GM21447 (cell line): ENCODE results near the gene TSHR.
"Not testable (repeated sequence)": the region's sequence is repeated elsewhere in the genome, so short reads cannot be mapped to it uniquely, and the experiment has no call there.

Experiments used
- ATAC-seq: cut with Tn5 transposase; IDR thresholded peaks from one replicate; pipeline ENCODE4 v1.9.1; 2021; ENCODE audit not compliant: unreplicated experiment

Gene TSHR

DNA sequence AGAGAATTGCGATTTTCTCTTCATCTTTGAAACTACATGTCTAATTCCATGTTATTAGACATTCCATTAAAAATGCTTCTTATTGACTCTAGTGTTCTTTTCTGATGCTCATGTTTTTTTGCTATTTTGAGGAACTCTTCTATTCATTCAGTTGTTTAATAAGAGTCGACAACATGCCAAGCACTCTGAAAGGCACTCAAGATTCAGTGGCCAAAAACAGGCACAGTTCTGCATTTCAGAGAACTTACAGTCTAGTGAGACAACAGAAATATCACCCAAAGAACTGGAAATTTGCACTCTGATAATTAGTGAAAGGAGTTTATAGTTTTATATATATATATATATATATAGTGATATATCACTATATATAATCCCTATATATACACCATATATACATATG is 111.7 kb downstream of the TSHR start:
- no peak for ATAC-seq

DNA sequence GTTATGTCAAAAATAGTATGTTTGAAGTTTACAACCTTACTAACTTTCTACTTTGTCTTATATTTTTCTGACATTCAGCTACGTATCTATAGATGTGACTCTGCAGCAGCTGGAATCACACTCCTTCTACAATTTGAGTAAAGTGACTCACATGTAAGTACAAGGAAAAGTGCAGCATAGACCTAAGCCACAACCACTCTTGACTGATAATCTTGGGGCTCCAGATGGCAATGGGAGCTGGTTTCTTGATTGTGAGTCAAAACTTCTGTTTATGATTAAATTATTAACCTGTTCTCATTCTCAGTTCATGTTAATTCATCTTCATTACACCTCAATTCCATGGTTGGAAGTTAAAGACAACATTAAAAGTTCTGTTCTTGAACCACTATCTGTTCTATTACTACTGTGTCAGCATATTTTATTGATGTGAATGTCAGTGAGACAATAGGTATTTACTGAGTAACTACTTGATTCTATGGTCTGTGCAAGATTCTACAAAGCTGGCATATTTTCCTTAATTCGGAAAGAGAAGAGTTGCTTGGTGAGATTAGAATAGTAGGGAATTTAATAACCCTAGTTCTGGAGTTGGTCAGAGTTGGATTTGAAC is 112.9 kb downstream of the TSHR start:
- no peak for ATAC-seq

DNA sequence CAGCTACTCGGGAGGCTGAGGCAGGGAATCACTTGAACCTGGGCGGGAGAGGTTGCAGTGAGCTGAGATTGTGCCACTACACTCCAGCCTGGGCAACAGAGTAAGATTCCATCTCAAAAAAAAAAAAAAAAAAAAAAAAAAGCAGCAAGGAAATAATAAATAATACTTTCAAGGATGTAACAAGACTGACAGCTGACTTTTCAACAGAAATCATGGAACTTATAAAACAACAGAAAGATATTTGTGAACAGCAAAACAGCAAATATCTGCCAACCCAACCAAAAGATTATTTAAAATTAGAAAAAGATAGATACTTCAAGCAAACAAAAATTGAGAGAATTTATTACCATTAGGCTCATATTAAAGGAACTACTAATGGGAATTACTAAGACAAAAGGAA is 115.1 kb downstream of the TSHR start:
- no peak for ATAC-seq

DNA sequence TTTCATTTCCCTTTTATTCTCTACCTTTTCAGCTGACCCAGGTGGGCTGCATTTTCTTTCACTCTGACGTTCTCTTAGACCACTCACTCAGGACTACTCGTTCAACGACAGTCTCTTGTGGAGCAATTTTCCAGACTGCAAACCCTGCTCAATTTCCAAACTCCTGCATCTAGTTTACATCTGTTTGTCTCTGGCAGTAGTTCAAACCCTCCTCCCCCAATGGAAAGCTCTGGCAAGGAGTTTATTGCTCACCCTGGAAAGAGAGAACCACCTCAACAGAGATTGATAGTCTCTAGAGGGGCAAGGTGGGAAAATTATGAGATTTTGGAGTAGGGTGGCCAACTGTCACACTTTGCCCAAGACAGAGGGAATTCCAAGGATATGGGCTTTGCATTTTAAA is 130.2 kb downstream of the TSHR start:
- ATAC-seq: no peak

DNA sequence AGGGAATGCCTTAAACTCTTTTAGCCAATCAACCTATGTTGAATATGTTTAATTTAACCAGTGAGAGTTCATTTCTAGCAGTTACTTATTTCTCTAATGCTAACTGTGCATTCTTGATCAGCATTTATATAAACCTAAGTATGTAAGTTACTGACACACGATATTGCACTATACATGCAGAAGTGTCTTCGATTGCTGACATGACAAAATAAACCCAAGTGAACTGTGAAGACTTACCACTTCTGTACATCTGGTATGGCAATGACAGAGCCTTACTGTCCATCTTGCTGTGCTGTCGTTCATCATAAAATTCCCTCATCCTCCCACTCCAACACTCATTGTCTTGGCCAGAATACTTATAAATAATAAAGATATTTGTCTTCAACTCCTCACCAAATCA is 131.8 kb downstream of the TSHR start:
- ATAC-seq: no peak

DNA sequence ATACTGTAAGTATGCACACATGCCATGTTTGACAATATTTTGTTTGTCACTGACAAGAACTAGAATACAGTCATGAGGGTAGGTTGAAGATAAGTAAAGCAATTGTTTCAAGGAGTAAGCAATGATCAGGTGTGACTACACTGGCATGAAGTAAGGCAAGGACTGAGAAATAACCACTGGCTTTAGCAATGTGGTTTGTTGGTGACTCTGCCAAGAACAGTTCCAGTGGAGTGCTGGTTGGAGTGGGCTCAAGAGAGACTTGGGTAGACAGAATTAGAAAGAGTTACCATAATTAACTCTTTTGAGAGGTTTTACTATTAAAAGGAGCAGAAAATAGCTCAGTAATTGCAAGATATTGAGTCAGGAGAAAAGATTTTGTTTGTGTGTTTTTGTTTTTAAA is 135.7 kb downstream of the TSHR start:
- ATAC-seq: no peak

DNA sequence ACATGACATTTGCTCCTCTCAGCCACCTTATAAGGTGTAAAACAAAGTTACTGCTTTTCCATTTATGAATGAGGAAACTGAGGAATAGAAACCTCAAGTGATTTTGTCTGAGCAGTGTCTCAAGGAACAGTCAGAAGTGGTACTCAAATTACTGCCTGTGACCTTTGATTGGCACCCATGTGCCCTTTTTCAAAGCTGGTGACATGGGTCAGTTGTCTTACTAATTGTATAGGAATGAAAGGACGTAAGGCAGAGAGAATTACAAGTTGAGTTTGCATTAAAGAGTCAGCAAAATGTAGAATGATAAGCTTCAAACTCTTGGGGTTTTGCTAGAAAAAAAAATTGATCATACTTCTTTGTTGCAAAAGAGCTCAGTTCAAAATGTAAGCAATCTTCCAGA is 136.2 kb downstream of the TSHR start:
- no peak for ATAC-seq

DNA sequence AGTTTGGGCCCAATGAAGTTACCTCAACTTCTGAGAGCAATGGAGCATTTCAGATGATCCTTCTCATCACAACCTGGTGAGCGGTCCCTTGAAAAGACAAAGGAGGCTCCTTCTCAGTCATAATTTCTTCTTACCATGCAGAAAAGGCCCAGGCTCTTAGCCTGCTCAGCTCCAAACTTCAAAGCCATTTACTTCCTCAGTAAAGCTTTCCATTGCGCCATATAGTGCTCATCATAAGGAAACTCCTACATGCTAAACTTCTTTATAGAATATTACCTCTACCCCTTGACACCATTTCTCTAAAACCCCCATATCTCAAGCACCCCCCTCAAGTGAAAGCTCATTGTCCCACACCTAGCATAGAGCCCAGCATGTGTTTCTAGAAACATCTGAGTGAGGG is 138.2 kb downstream of the TSHR start:
- no peak for ATAC-seq

DNA sequence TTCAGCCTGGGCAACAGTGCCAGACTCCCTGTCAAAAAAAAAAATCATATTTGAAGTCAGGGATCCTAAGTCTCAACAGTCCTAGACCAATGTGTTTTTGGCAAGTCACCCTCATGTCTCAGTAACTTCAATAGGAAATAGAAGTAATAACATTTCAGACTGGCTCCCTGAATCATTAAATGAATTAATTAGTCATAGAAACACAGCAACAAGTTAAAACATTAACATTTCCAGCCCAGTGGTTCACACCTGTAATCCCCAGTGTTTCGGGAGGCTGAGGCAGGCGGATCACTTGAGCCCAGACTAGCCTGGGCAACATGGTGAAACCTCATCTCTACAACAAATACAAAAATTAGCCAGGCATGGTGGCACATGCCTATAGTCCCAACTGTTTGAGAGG is 140.1 kb downstream of the TSHR start:
- ATAC-seq: no peak

DNA sequence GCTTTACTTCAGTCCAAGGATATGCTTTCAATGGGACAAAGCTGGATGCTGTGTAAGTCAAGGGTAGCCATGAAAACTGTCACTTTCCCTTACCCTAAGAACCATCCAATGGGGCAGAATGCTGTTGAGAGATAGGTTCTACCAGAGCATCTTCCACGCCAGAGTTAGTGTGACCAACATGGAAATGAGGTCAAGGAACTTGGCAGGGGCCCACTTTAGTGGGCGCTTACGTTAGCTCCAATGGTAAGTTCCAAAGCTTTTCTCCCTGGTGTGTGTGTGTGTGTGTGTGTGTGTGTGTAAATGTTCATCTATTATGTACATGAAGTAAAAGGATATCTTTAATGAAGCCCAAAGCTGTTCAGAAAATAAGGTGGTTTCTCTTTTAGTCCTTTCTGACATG is 141.2 kb downstream of the TSHR start:
- no peak for ATAC-seq

DNA sequence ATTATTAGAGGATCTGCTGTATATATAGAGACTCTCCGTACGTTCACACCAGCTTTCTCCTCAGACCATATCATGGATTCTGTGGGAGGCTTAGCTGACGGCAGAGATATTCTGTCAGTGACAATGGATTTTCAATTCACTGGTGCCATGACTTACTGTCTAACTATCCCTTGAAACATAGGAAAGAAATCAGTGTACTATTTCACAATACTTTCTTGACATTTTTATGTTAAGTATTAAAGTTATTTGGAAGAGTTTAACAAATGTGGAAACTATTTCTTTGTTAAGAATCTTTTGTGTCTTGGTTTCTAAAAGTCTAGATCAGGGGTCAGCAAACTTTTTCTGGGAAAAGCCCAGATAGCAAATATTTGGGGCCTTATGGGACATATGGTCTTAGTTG is 146.8 kb downstream of the TSHR start:
- ATAC-seq: no peak

DNA sequence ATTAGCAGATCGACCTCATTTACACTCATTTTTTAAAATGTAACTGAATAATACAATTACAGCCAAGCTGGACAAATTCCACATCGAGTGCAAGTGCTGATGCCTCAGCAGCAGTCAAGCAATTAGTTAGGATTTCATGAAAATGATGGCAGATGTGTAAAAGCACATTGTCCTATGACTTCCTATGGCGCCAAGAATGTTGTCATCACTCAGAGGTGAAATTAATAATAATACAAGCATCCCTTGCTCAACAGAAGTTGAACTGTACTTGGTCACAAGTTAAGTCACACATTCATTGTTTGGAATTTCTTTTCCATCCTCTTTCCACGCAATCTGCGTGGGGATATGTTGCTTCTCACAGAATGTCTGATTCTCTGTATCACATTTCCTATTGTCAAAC is 148.0 kb downstream of the TSHR start:
- no peak for ATAC-seq

DNA sequence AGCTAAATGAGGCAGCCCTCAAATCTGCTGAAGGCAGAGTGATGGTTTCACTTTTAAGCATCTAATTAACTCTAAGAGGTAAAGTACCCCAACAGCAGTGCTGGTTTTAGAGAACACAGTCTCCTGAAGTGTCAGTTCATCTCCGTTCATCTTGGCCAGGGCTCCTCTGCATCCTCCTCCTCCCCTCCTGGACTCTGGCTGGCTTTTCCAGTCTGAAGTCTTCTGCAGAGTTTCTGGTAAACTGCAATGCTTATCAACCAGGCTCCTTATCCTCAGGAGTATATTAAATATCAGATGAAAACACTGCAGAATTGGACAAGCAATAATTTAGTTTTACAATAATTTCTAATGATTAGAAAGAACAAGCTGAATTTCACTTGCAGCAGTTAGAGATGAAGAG is 150.0 kb downstream of the TSHR start:
- ATAC-seq: no peak

DNA sequence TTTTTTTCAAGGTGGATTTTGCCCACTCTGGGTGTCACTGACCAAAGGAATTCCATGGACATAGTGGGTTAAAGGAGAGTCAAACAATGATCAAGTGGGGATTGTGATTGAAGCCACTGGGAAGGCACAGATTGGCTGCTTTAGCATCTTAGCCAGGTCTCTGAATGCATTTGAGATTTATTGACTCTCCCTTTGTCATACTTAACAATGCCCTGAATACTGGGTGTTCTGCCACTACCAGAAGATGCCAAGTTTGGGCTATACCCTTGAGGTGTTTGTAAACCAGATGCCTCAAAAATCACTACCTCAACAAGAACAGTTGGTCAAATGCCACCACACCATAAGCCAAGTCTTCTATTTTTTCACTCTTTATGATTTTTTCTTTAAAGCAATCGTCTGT is 150.5 kb downstream of the TSHR start:
- no peak for ATAC-seq

DNA sequence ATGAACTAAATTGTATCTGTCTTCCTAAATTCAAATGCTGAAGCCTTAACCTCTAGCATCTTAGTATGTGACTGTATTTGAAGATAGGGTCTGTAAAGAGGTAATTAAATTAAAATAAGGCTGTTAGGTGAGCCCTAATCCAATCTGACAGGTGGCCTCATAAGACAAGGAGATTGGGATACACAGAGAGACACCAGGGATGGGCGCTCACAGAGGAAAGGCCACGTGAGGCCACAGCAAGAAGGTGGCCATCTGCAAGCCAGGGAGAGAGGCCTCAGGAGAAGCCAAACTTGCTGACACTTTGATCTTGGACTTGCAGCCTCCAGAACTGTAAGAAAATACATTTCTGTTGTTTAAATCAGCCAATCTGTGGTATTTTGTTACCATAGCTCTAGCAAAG is 154.8 kb downstream of the TSHR start:
- no peak for ATAC-seq

DNA sequence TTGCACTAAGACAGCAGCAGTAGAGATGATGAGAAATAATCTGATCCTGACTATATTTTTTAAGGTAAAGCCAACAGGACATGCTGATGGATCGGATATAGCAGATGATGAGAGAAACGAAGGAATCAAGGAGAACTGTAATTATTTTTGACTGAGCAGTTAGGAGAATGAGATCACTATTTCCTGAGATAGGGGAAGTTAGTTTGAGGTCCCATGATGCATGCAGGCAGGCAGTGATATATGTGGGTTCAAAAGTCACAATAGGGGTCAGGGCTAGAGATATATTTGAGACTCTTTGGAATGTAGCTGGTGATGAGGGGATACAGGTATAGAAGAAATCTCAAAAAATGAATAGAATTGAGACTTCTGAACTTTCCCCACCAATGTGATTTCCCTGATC is 157.8 kb downstream of the TSHR start:
- no peak for ATAC-seq

DNA sequence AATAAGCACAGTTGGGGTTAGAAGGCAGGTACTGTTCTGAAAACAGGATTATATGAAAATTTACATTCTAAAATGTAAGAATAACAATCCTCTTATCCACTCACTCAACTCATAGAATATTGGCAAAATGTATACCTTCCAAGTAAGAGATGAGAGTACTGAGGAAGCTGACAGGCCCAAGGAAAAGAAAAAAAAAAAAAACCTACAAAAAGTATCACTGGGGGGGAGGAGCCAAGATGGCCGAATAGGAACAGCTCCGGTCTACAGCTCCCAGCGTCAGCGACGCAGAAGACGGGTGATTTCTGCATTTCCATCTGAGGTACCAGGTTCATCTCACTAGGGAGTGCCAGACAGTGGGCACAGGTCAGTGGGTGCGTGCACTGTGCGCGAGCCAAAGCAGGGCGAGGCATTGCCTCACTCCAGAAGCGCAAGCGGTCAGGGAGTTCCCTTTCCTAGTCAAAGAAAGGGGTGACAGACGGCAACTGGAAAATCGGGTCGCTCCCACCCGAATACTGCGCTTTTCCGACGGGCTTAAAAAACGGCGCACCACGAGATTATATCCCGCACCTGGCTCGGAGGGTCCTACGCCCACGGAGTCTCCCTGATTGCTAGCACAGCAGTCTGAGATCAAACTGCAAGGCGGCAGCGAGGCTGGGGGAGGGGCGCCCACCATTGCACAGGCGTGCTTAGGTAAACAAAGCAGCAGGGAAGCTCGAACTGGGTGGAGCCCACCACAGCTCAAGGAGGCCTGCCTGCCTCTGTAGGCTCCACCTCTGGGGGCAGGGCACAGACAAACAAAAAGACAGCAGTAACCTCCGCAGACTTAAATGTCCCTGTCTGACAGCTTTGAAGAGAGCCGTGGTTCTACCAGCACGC is 158.8 kb downstream of the TSHR start:
- ATAC-seq: not testable (repeated sequence)

DNA sequence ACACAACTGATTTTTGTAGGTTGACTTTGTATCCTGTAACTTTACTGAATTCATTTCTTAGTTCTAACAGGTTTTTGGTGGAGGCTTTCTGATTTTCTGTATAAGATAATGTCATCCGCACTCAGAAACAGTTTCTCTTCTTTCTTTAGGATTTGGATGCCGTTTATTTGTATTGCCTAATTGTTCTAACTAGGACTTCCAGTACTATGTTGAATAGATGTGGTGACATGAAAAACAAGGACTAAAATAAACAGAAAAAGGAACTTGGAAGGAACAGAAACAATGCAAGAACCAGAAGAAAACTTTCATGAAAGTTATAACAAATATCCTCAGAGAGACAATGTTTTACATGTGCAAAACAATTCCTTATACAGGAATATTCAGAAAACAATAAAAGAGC is 165.1 kb downstream of the TSHR start:
- no peak for ATAC-seq

DNA sequence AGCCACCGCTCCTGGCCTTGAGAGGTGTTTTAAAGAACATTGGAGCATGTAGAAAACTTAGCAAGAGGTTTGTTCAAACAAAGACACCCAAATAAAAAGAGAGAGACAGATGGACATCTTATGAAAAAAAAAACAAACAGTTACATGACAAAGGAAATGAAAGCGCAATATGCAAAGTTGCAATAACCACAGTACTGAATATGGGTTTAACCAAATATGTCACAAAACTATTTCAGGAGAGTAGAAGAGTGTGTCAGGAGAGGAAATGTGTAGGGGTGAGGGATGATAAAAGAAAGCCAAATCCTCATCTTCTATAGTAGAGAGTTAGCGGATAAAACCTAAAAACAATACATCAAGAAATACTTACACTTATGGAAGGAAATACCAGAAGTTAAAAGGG is 166.9 kb downstream of the TSHR start:
- peak; percentile 96 for ATAC-seq

DNA sequence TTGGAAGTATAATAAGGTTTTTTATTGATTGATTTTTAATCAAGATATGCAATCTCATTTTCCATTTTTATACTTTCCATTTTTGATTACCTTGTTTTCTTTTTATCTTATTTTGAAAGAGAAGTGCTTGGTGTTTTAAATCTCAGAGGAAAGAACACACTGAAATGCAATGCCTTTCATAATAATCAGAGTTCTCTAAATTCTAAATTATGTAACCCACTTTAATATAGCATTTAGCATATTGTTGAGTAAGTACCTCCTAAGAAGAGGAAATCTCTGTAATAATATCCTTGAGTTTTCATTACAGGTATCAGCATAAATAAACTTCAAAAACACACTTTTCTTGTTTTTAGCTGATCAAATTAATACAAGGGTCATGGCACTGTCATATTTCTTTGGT is 168.4 kb downstream of the TSHR start:
- no peak for ATAC-seq

DNA sequence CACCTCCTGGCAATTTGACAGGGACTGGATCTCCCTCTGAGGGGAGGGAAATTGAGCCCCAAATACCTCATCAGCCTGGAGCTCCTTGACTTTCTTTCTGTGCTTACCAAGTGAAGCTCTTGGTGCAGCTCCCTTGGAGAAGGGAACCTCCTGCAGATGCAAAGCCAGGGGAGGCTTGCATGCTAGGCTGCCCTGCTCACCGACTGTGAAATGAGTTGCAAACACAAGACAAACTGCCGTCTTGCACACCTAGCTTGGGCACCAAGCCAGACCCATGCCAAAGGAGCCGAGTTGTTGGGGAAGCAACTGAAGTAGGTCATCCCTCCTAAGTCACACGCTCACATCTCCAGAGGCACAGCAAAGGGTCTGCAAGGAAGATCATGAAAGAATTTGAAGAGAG is 170.1 kb downstream of the TSHR start:
- ATAC-seq: no peak

DNA sequence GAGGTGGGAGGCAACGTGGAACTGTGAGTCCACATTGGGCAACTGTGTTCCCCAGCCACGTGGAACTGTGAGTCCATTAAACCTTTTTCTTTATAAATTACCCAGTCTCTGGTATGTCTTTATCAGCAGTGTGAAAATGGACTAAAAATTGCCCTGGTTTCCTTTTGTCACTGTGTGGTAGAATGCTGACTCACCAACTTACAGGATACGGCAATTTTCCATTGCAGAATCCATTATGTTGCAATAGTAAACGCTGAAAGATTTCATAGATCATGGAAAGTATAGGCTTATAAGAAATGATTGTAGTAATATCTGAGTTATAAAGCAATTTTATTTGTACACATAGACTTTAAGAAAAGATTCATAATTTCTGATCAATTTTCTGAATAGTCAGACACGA is 172.4 kb downstream of the TSHR start:
- no peak for ATAC-seq

DNA sequence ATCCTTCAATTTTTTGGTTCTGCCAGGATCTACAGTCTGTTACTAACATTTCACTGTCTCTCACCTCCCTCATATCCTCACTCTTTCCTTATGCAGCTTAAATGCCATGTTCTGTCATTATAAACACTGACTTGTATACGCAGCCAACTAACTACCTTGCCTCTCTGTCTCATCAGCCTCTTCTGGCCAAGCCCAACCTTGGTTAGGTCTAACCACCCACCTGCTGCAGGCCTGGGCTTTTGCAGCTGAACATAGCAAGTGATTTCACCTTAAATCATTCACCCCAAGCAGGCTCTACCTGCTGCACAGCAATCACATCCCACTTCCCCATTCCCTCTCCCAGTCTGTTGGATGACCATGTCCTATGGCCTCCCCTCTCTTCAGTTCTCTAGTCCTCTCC is 173.8 kb downstream of the TSHR start:
- no peak for ATAC-seq
